PC-3 (cell line): ENCODE measurements around the gene RXRA. TPM values are rescaled to one million over a fixed set of nuclear protein-coding genes. Genes with fewer than 3 reads are reported as not detected.

Experiments
- ATAC-seq: fragments of 200-7000 bp; cut with Tn5 transposase; 2 replicates; pipeline ENCODE4 v1.9.1; 2020; ENCODE audit warnings: mild to moderate bottlenecking, moderate library complexity
- BruUV-seq: library from RNA; stranded (reverse); fragments of 400-500 nt; replicated peaks from 2 replicates; lab custom pipeline; 2021; lab: Mats Ljungman, UMichigan
- CTCF ChIA-PET: fragments of 300-600 bp; sonication (Branson Sonifier 250); formaldehyde crosslinking; loops from one replicate; lab custom pipeline; 2022; ENCODE audit warnings: antibody characterized with exemption; lab: Charles Lee
- POLR2A ChIA-PET: fragments of 300-600 bp; sonication (Branson Sonifier 250); formaldehyde crosslinking; loops from one replicate; lab custom pipeline; 2022; ENCODE audit warnings: antibody characterized with exemption; ENCODE audit not compliant: unreplicated experiment; lab: Charles Lee
- DNase-seq: peaks from one replicate; pipeline ENCODE4 v3.0.0-alpha.2; 2015
- H2AFZ ChIP-seq: fragments of 300-600 bp; sonication (generic); 2 replicates; pipeline ENCODE4 v1.6.0; 2016; ENCODE audit warnings: antibody characterized with exemption, low read length
- H3F3A ChIP-seq: fragments of 300-600 bp; sonication (generic); one replicate; pipeline ENCODE4 v1.6.0; 2017; ENCODE audit warnings: antibody characterized with exemption, low read length, control low read depth, mild to moderate bottlenecking; ENCODE audit not compliant: unreplicated experiment
- H3K27ac ChIP-seq: fragments of 300-600 bp; sonication (generic); 2 replicates; pipeline ENCODE4 v1.5.1; 2016; ENCODE audit warnings: mild to moderate bottlenecking, low read length
- H3K27me3 ChIP-seq: fragments of 300-600 bp; sonication (generic); 2 replicates; pipeline ENCODE4 v1.6.1; 2016; ENCODE audit warnings: low read length, mixed read lengths
- H3K36me3 ChIP-seq: fragments of 300-600 bp; sonication (generic); 2 replicates; pipeline ENCODE4 v1.6.1; 2016; ENCODE audit warnings: low read depth, mixed run types, low read length, mixed read lengths
- H3K4me1 ChIP-seq: fragments of 300-600 bp; sonication (generic); 2 replicates; pipeline ENCODE4 v1.5.1; 2016; ENCODE audit warnings: low read length; ENCODE audit not compliant: insufficient read depth
- H3K4me2 ChIP-seq: fragments of 300-600 bp; sonication (generic); 2 replicates; pipeline ENCODE4 v1.6.0; 2016; ENCODE audit warnings: low read length
- H3K4me3 ChIP-seq: fragments of 300-600 bp; sonication (generic); 2 replicates; pipeline ENCODE4 v1.5.1; 2016; ENCODE audit warnings: mild to moderate bottlenecking, low read length, mixed read lengths
- H3K79me2 ChIP-seq: fragments of 300-600 bp; sonication (generic); 2 replicates; pipeline ENCODE4 v1.6.1; 2017; ENCODE audit warnings: low read length, mixed read lengths
- H3K9ac ChIP-seq: fragments of 300-600 bp; sonication (generic); 2 replicates; pipeline ENCODE4 v1.6.0; 2016; ENCODE audit warnings: mild to moderate bottlenecking, low read length
- H3K9me2 ChIP-seq: fragments of 300-600 bp; sonication (generic); replicated peaks from 2 replicates; pipeline ENCODE4 v1.6.1; 2016; ENCODE audit warnings: mixed run types, low read length, mixed read lengths
- H3K9me3 ChIP-seq: fragments of 300-600 bp; sonication (generic); 2 replicates; pipeline ENCODE4 v1.6.1; 2016; ENCODE audit warnings: low read length, mixed read lengths
- H4K20me1 ChIP-seq: fragments of 300-600 bp; sonication (generic); 2 replicates; pipeline ENCODE4 v1.6.1; 2016; ENCODE audit warnings: low read length, mixed read lengths
- EZH2 ChIP-seq: fragments of 300-600 bp; sonication (generic); IDR thresholded peaks from one replicate; pipeline ENCODE4 v1.6.1; 2017; ENCODE audit warnings: antibody characterized with exemption, mild to moderate bottlenecking, low read length; ENCODE audit not compliant: unreplicated experiment
- EZH2phosphoT487 ChIP-seq: fragments of 300-600 bp; sonication (generic); IDR thresholded peaks from 2 replicates; pipeline ENCODE4 v1.6.1; 2018; ENCODE audit warnings: mild to moderate bottlenecking, antibody characterized with exemption, low read length, borderline replicate concordance
- intact Hi-C: fragments of 100-400 bp; cut with micrococcal nuclease; formaldehyde crosslinking; loops from 2 replicates; pipeline ENCODE4 v1.9.0; 2023
- total RNA-seq: library from RNA; depleted of rRNA; stranded (reverse); fragments of >200 nt; gene quantifications from 2 replicates; pipeline ENCODE4 v1.2.3, GENCODE V29; 2014
- TF ChIP-seq, protein P1 (sequence below): fragments of 300-600 bp; sonication (generic); conservative IDR thresholded peaks from 2 replicates; pipeline ENCODE4 v1.5.1; 2017; ENCODE audit warnings: antibody characterized with exemption, low read depth, mild to moderate bottlenecking, low read length

The RXRA gene
- total RNA-seq, 1 experiment from 2014 or later, result 17.5 TPM

DNA sequence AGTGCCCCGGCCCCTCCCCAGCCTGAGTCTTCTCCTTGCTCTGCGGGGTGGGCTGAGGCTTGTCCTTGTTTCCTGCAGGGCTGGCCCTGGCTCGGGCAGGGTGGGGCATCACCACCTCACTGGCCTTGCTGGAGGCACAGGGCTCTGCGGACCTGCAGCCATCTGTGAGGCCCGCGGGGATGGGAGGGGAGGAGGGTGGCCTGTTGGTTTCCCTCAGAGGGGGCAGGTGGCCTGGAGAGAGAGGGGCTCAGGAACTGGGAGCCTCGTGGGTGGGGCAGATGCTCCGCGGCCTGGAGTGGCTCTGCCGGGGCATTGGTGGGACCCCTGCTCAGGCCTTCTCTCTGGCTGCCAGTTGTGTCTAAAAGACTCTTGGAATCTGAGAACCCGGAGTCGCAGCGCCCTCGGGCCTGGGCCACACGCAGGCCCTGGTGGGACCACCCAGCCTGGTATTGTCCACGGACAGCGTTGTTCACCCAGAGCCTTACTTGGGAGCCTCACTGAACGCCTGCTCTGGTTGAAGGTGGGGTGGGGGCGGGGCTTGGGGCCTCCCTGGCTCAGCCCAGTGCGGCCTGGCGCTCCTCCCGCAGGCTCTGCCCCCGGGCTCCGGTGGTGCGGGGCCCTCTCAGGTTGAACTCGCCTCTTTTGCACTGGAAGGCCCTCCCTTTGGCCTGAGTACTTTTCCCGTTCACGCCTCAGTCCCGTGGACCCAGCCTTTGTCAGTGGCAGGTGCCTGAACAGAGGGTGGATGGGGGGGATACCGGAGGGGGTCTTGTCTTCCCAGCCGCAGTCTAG, 111.3 kb downstream of the RXRA start:
- no peak overlapping the region for H3K9ac ChIP-seq
- intact Hi-C loops, result loop anchor here (10.0 kb wide), 1 partner anchor 73 kb away; no protein-coding TSS in a partner anchor
- CTCF ChIA-PET, result no interaction called here

DNA sequence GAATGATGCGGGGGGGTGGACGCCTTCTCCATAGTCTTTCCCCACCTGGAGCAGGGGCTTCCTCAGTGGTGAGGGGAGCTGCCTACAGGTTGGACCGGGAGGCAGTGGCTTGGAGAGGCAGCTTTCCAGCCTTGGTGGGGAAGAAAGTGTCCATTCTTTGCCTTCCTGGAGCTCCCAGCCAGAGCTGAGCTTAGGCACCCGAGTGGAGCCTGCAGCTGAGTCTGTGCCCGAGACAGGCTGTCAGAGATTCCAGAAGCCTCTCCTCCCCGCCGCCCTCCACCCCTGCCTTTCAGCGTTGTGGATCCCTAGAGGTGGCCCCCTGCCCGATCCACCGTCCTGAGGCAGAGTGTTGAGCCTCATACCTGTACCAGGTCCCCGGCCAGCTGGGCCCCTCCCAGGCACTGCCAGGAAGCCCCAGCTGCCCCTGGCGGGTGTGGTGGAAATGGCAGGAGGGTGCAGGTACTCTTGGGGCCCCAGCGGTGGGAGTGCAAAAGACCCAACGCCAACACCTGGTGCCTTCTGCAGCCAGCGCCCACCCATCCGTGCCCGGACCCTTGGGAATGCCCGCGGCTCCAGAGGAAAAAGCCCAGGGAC, 112.0 kb downstream of the RXRA start:
- TF ChIP-seq EZH2 (no peak), EZH2phosphoT487 (no peak)
- TF ChIP-seq, protein P1, sequence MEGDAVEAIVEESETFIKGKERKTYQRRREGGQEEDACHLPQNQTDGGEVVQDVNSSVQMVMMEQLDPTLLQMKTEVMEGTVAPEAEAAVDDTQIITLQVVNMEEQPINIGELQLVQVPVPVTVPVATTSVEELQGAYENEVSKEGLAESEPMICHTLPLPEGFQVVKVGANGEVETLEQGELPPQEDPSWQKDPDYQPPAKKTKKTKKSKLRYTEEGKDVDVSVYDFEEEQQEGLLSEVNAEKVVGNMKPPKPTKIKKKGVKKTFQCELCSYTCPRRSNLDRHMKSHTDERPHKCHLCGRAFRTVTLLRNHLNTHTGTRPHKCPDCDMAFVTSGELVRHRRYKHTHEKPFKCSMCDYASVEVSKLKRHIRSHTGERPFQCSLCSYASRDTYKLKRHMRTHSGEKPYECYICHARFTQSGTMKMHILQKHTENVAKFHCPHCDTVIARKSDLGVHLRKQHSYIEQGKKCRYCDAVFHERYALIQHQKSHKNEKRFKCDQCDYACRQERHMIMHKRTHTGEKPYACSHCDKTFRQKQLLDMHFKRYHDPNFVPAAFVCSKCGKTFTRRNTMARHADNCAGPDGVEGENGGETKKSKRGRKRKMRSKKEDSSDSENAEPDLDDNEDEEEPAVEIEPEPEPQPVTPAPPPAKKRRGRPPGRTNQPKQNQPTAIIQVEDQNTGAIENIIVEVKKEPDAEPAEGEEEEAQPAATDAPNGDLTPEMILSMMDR, result no peak
- no peak overlapping the region for H3K9ac ChIP-seq
- H3K27me3 ChIP-seq, result no peaks in the 10 kb centered on the region
- H3K9me3 ChIP-seq, result no peaks in the 10 kb centered on the region
- ChIA-PET POLR2A (no interaction called here), CTCF (no interaction called here)
- H3K79me2 ChIP-seq, result no peaks in the 10 kb centered on the region
- H3K4me2 ChIP-seq, result no peak overlapping the region
- BruUV-seq, result no TSS peak
- intact Hi-C loops, result loop anchor here (10.0 kb wide), 1 partner anchor 73 kb away; no protein-coding TSS in a partner anchor
- DNase-seq, result no peak
- no peak overlapping the region for H3K27ac ChIP-seq
- ATAC-seq, result no peak
- H2AFZ ChIP-seq, result no peak overlapping the region
- no peaks in the 10 kb centered on the region for H3F3A ChIP-seq
- no peaks in the 10 kb centered on the region for H4K20me1 ChIP-seq
- H3K4me3 ChIP-seq, result no peak overlapping the region
- H3K4me1 ChIP-seq, result no peaks in the 10 kb centered on the region
- H3K9me2 ChIP-seq, result no peaks in the 10 kb centered on the region
- no peaks in the 10 kb centered on the region for H3K36me3 ChIP-seq

More for the DNA sequence above, 111.3 kb downstream of the RXRA start:
- POLR2A ChIA-PET, result no interaction called here
- Histone ChIP-seq H3K4me1 (no peaks in the 10 kb centered on the region), H3K27me3 (no peaks in the 10 kb centered on the region), H4K20me1 (no peaks in the 10 kb centered on the region), H3K27ac (no peak overlapping the region), H2AFZ (no peak overlapping the region), H3K4me2 (no peak overlapping the region), H3K36me3 (no peaks in the 10 kb centered on the region), H3F3A (no peaks in the 10 kb centered on the region), H3K4me3 (no peak overlapping the region), H3K9me2 (no peaks in the 10 kb centered on the region), H3K9me3 (no peaks in the 10 kb centered on the region), H3K79me2 (no peaks in the 10 kb centered on the region)
- no peak for TF ChIP-seq EZH2phosphoT487
- TF ChIP-seq EZH2, result no peak
- TF ChIP-seq, protein P1, result no peak
- no peak for DNase-seq
- no TSS peak for BruUV-seq
- no peak for ATAC-seq

DNA sequence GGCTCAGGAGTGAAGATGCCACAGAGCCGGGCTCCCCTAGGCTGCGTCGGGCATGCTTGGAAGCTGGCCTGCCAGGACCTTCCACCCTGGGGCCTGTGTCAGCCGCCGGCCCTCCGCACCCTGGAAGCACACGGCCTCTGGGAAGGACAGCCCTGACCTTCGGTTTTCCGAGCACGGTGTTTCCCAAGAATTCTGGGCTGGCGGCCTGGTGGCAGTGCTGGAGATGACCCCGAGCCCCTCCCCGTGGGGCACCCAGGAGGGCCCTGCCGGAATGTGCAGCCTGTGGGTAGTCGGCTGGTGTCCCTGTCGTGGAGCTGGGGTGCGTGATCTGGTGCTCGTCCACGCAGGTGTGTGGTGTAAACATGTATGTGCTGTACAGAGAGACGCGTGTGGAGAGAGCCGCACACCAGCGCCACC, 113.1 kb downstream of the RXRA start:
- H2AFZ ChIP-seq, result no peak overlapping the region
- ATAC-seq, result no peak
- intact Hi-C loops, result loop anchor here (10.0 kb wide), 1 partner anchor 75 kb away; no protein-coding TSS in a partner anchor
- H3K9ac ChIP-seq, result no peak overlapping the region
- no TSS peak for BruUV-seq
- no peaks in the 10 kb centered on the region for H3K27me3 ChIP-seq
- H3K27ac ChIP-seq, result no peak overlapping the region
- H3K4me2 ChIP-seq, result no peak overlapping the region
- no peaks in the 10 kb centered on the region for H3K79me2 ChIP-seq
- TF ChIP-seq EZH2 (no peak), EZH2phosphoT487 (no peak)
- TF ChIP-seq, protein P1, result no peak
- no peak for DNase-seq
- no peaks in the 10 kb centered on the region for H3K9me2 ChIP-seq
- no peaks in the 10 kb centered on the region for H4K20me1 ChIP-seq
- no peaks in the 10 kb centered on the region for H3F3A ChIP-seq
- H3K4me1 ChIP-seq, result peaks cover 5% of the 10 kb centered on the region; the same call in 1 of the 2 replicates
- no peaks in the 10 kb centered on the region for H3K9me3 ChIP-seq
- ChIA-PET POLR2A (no interaction called here), CTCF (no interaction called here)
- H3K4me3 ChIP-seq, result no peak overlapping the region
- no peaks in the 10 kb centered on the region for H3K36me3 ChIP-seq
